SKM-1 (cell line): ENCODE measurements around the gene SEC24D.

Source experiments
- DNase-seq: peaks from one replicate; lab custom pipeline; 2025; ENCODE audit not compliant: unreplicated experiment; lab: John Stamatoyannopoulos, UW

The SEC24D gene

GRCh38 chr4:118846979-118847378 is 11.1 kb upstream of the SEC24D start:
- no peak for DNase-seq

DNA sequence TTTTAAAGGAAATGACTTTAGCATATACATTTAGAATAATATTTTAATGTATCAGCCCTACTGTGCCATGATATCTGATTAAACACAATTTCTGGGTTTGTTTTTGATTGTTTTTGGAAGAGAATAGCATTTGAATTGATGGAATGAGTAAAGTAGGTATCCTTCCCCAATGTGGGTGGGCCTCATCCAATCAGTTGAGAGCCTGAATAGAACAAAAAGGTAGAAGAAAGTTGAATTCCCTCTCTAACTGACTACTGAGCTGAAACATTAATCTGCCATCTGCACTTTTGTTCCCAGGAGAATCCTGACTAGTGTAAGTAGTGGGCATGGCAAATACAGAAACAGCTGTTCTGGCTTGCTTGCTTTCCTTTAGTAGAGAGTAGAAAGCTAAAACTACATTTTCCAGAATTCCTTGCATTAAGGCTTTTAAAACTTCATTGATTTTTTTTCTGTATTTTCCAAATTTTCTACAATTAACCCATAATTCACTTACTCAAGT is 9.7 kb upstream of the SEC24D start:
- no peak for DNase-seq

DNA sequence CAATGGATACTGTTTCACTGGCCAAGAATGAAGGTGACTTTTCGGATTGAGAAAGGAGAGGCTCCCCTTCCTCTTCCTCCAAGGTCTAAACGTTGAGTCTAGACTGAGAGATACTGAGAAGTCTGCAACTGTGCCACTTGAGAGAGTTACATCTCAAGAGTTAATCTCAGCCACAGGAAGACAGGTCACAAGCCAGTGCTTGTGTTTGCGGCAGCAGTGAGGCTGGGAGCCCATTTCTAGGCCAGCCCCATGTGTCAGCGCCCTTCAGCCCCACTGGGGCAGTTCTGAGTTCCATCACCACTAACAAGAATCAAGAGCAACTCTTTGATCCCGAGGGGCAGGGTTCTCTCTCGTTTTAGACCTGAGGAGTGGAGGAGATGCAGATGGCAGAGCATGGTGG is 7.3 kb upstream of the SEC24D start:
- DNase-seq, result no peak

GRCh38 chr4:118842055-118842454 is 6.1 kb upstream of the SEC24D start:
- DNase-seq, result no peak

- no peak for DNase-seq
These were observed 3.4 kb upstream of the SEC24D start for GRCh38 chr4:118839221-118839927.

GRCh38 chr4:118837121-118837507 is 1.2 kb upstream of the SEC24D start:
- DNase-seq, result no peak

- DNase-seq, result no peak
These were observed 585 bp upstream of the SEC24D start for GRCh38 chr4:118836301-118837120.

GRCh38 chr4:118834960-118835569 is 861 bp downstream of the SEC24D start:
- peak; percentile 65 for DNase-seq

DNA sequence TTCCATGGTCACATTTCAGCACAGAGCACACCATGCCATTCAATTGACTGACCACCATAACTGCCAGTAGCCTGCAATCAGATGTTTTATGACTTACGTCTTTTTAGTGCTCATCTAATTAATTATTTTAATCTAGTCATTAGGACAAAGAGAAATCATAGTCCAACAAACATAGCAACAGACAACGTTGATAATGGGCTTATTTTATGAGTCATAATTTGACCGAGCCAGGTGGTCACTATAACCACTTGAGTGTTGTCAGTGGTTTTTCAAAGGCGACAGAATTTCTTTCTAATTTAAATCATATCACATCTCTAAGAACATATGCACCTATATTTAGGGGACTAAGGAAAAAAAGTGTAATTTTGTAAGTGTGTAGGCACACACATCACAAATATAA is 1.9 kb downstream of the SEC24D start:
- no peak for DNase-seq

GRCh38 chr4:118833192-118833820 is 2.6 kb downstream of the SEC24D start:
- DNase-seq, result no peak

GRCh38 chr4:118829107-118829506 is 6.8 kb downstream of the SEC24D start:
- no peak for DNase-seq

DNA sequence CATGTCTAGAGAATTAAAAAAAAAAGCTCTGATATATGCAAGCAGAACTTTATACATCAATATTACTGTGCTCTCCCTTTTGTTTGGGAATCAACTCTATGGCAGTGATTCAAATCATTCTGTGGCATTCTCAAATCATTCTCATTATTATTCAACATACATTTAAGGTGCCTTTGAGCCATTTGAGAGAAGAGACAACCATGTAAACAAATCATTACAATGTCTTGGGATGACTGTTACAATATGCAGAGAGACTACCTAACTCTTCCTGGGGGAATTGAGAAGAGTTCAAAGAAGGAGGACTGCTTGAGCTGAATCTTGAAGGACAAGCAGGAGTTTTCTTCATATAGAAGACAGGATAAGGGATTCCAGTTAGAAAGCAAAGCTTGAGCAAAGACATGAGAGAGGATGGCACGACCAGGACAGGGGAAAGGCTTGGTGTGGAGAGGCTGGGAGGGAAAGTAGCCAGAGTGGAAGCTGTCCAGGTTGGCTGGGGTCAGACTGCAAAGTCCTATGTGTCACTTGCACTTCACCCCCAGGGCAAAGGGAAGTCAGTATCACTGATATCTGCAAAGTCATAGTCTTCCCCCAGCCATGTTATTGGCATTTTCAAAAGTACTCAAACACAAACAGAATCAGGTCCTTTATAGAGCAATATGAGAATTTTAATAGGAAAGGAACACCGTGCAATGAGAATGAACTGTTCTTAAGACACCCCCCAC is 9.0 kb downstream of the SEC24D start:
- no peak for DNase-seq

GRCh38 chr4:118825799-118826198 is 10.1 kb downstream of the SEC24D start:
- DNase-seq, result no peak

DNA sequence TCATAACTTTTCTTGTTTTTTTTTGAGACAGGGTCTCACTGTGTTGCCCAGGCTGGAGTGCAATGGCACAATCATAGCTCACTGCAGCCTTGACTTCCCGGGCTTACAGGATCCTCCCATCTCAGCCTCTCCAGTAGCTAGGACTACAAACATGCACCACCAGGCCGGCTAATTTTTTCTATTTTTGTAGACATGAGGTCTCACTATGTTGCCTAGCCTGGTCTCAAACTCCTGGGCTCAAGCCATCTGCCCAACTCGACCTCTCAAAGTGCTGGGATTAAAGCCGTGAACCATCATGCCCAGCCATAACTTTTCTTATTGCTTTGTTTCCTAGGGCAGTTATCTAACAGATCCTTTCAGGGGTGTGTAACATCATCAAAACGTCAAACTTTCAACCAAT is 11.8 kb downstream of the SEC24D start:
- no peak for DNase-seq

DNA sequence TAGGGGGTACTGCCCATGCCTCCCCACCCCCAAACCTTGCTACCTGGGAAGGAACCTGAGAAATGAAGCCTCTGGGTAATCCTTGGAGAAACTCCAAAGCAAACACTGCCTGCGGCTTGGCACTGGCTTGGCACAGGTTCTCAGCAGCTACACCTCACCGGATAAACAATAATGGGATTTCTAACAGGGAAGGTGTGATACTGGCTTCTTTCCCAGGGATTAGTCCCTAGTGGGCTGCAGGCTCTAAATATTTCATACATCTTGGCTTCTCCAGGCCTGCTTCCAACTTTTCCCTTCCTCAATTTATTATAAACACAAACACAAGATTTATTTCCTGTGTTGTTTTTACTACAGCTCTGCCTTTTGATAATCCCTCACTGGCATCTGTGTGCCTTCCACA is 12.5 kb downstream of the SEC24D start:
- DNase-seq, result no peak

GRCh38 chr4:118821590-118822293 is 14.2 kb downstream of the SEC24D start:
- no peak for DNase-seq

DNA sequence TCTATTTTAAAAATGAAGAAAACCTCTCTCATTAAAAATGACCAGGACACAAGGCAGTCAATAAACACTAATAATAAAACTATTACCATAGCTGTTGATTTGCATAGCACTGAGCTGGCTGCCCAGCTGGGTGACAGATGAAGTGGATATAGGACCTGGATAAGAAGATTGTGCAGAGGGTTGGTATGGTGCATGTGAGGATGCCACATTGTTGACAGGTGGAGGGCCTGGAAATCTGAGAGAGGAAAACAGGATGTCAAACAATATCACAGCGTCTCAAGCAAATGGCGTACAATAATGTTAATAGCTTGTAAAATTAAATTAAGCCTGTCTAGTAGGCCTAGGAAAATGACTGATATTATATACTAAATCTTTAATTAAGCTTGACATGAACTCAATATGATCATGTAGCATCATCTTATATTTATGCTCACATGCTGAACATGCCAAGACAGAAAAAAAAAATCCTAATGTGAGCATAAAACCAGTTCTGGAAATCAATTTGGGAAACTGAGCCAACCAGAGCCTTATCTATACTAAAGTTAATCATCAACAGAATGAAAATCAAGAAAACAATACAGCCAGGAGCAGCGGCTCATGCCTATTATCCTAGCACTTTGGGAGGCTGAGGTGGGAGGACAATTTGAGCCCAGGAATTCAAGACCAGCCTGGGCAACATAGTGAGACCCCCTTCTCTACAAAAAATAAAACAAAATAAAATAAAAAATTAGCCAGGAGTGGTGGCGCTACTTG is 18.6 kb downstream of the SEC24D start:
- DNase-seq, result no peak

DNA sequence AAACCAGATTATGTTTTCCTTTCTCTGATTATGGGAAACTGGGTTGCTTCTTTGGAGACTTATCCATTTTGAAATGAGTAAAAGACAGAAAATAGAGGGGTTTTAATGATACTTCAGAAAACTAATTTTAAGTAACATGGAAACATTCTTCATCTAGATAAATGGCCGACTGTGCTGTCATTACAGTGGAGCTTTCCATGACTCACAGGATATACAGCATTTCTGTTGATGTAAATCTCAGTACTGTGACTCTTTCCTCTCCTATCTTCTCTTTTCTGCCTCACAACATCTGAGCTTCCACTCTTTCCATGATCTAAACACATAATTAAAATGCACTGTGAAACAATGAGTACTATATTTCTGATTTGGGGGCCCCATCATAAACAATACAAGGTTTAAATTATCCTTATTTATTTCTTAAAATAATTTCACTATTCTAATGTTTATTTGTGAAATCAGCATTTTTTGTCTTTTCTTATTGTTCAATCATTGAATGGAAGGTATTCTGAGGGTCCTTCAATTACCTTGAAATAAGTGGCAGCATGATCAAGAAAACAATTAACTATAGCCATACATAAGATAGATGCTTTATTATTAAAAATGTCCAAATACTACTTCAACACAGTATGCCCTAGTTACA is 19.3 kb downstream of the SEC24D start:
- no peak for DNase-seq

- no peak for DNase-seq
These were observed 21.0 kb downstream of the SEC24D start for GRCh38 chr4:118814891-118815290.
